ENCODE results near the gene KPTN.

- TF ChIP-seq EZH2 (IDR thresholded peaks at IDR 0.05; ENCODE audit: insufficient read depth, poor library complexity, severe bottlenecking) = no peak
- TF ChIP-seq EZH2phosphoT487 (IDR thresholded peaks at IDR 0.05; ENCODE audit: insufficient read depth, low read depth) = no peak
Observed at GRCh38 chr19:47505506-47505905, 21.5 kb upstream of the KPTN start.
